LNCaP clone FGC (cell line): ENCODE data around the gene RPS23.

Source experiments
- DNase-seq: peaks from one replicate; pipeline ENCODE4 v3.0.0-alpha.2; 2011; ENCODE audit warnings: low read depth
- H3K4me3 ChIP-seq: 2 replicates; pipeline ENCODE4 v1.5.1; 2011; ENCODE audit warnings: mild to moderate bottlenecking, low read depth, low read length, control low read depth
- CTCF ChIP-seq: IDR thresholded peaks from 2 replicates; pipeline ENCODE4 v1.5.1; 2012; ENCODE audit warnings: mild to moderate bottlenecking; ENCODE audit not compliant: control insufficient read depth, insufficient read depth; ENCODE audit errors: extremely low read depth

Gene RPS23

GRCh38 chr5:82265047-82265446, 13.1 kb downstream of the RPS23 start:
- no peak for TF ChIP-seq CTCF
- DNase-seq = peak; percentile 18
- H3K4me3 ChIP-seq = no peak overlapping the region

- TF ChIP-seq CTCF = peak; percentile 58
- no peak for DNase-seq
- no peak overlapping the region for H3K4me3 ChIP-seq
These were observed 18.9 kb downstream of the RPS23 start for GRCh38 chr5:82259172-82259800.

- no peak for TF ChIP-seq CTCF
- DNase-seq = no peak
- no peak overlapping the region for H3K4me3 ChIP-seq
These were observed 20.4 kb downstream of the RPS23 start for GRCh38 chr5:82257729-82258128.

GRCh38 chr5:82257247-82257646, 20.9 kb downstream of the RPS23 start:
- no peak for DNase-seq
- no peak overlapping the region for H3K4me3 ChIP-seq
- TF ChIP-seq CTCF = no peak

- no peak for TF ChIP-seq CTCF
- DNase-seq = no peak
These were observed 22.3 kb downstream of the RPS23 start for GRCh38 chr5:82255844-82256243.

GRCh38 chr5:82252744-82253143, 25.4 kb downstream of the RPS23 start:
- no peak for DNase-seq
- TF ChIP-seq CTCF = no peak
- H3K4me3 ChIP-seq = no peak overlapping the region

More at GRCh38 chr5:82255844-82256243, 22.3 kb downstream of the RPS23 start:
- no peak overlapping the region for H3K4me3 ChIP-seq

- DNase-seq = no peak
- H3K4me3 ChIP-seq = no peak overlapping the region
- TF ChIP-seq CTCF = no peak
These were observed 31.1 kb downstream of the RPS23 start for GRCh38 chr5:82246960-82247574.
